ENCODE data around the gene EXOC3L4.
"Not testable (repeated sequence)": the region's sequence is repeated elsewhere in the genome, so short reads cannot be mapped to it uniquely, and the experiment has no call there.

The EXOC3L4 gene

GRCh38 chr14:103149351-103150237 is 55.1 kb downstream of the EXOC3L4 start:
- TF ChIP-seq CTCF (IDR thresholded peaks at IDR 0.05) = no peak
- no peak overlapping the region for H3K4me3 ChIP-seq (ENCODE audit: low read depth, low read length)
- no peak overlapping the region for H3K27ac ChIP-seq
- H3K36me3 ChIP-seq (ENCODE audit: control insufficient read depth, insufficient read depth, low read length) = no peaks in the 10 kb centered on the region
- H2AFZ ChIP-seq = peak overlapping the region; percentile 30
- no peaks in the 10 kb centered on the region for H3K79me2 ChIP-seq
- H3K4me1 ChIP-seq = peaks cover 20% of the 10 kb centered on the region
- H3K9me3 ChIP-seq (ENCODE audit: control insufficient read depth, low read length) = no peaks in the 10 kb centered on the region
- H3K4me2 ChIP-seq (ENCODE audit: low read length) = no peak overlapping the region
- H3K27me3 ChIP-seq (ENCODE audit: control insufficient read depth, insufficient read depth, low read length) = no peaks in the 10 kb centered on the region
- no peak overlapping the region for H3K9ac ChIP-seq

GRCh38 chr14:103151270-103151945 is 56.9 kb downstream of the EXOC3L4 start:
- no peak for TF ChIP-seq CTCF (IDR thresholded peaks at IDR 0.05)
- H3K36me3 ChIP-seq (ENCODE audit: control insufficient read depth, insufficient read depth, low read length) = no peaks in the 10 kb centered on the region
- peak overlapping the region; percentile 21 for H3K27ac ChIP-seq
- H3K4me2 ChIP-seq (ENCODE audit: low read length) = no peak overlapping the region
- H3K4me3 ChIP-seq (ENCODE audit: low read depth, low read length) = no peak overlapping the region
- no peaks in the 10 kb centered on the region for H3K9me3 ChIP-seq (ENCODE audit: control insufficient read depth, low read length)
- no peak overlapping the region for H3K9ac ChIP-seq
- H3K79me2 ChIP-seq = no peaks in the 10 kb centered on the region
- H2AFZ ChIP-seq = peak overlapping the region; percentile 48
- no peaks in the 10 kb centered on the region for H3K27me3 ChIP-seq (ENCODE audit: control insufficient read depth, insufficient read depth, low read length)
- peaks cover 32% of the 10 kb centered on the region for H3K4me1 ChIP-seq

GRCh38 chr14:103155010-103155409 is 60.5 kb downstream of the EXOC3L4 start:
- Histone ChIP-seq H3K9me3 (ENCODE audit: control insufficient read depth, low read length) (no peaks in the 10 kb centered on the region), H2AFZ (no peak overlapping the region), H3K4me1 (peaks cover 54% of the 10 kb centered on the region), H3K27ac (peak overlapping the region; percentile 85), H3K27me3 (ENCODE audit: control insufficient read depth, insufficient read depth, low read length) (no peaks in the 10 kb centered on the region), H3K4me3 (ENCODE audit: low read depth, low read length) (no peak overlapping the region), H3K4me2 (ENCODE audit: low read length) (no peak overlapping the region), H3K9ac (no peak overlapping the region), H3K79me2 (no peaks in the 10 kb centered on the region), H3K36me3 (ENCODE audit: control insufficient read depth, insufficient read depth, low read length) (no peaks in the 10 kb centered on the region)
- TF ChIP-seq CTCF (IDR thresholded peaks at IDR 0.05) = no peak

- not testable (repeated sequence) for H3K27me3 ChIP-seq (ENCODE audit: control insufficient read depth, insufficient read depth, low read length); H3K79me2 ChIP-seq; H3K9ac ChIP-seq; H3K36me3 ChIP-seq (ENCODE audit: control insufficient read depth, insufficient read depth, low read length); H3K4me3 ChIP-seq (ENCODE audit: low read depth, low read length); H3K9me3 ChIP-seq (ENCODE audit: control insufficient read depth, low read length)
- Histone ChIP-seq H3K27ac (peak overlapping the region; percentile 85), H3K4me1 (peaks cover 54% of the 10 kb centered on the region), H3K4me2 (ENCODE audit: low read length) (peak overlapping the region; percentile 14), H2AFZ (peak overlapping the region; percentile 90)
These were observed 60.9 kb downstream of the EXOC3L4 start for GRCh38 chr14:103155416-103155815.

- Histone ChIP-seq H3K4me3 (ENCODE audit: low read depth, low read length) (no peak overlapping the region), H3K4me2 (ENCODE audit: low read length) (peak overlapping the region; percentile 14), H3K27me3 (ENCODE audit: control insufficient read depth, insufficient read depth, low read length) (no peaks in the 10 kb centered on the region), H3K36me3 (ENCODE audit: control insufficient read depth, insufficient read depth, low read length) (no peaks in the 10 kb centered on the region), H3K9ac (no peak overlapping the region), H3K79me2 (no peaks in the 10 kb centered on the region), H3K27ac (peak overlapping the region; percentile 85), H2AFZ (peak overlapping the region; percentile 90), H3K9me3 (ENCODE audit: control insufficient read depth, low read length) (no peaks in the 10 kb centered on the region), H3K4me1 (peaks cover 55% of the 10 kb centered on the region)
- no peak for TF ChIP-seq CTCF (IDR thresholded peaks at IDR 0.05)
These were observed 61.4 kb downstream of the EXOC3L4 start for GRCh38 chr14:103155826-103156394.
